Measurements from ENCODE around the gene MOB3A.

Gene MOB3A

DNA sequence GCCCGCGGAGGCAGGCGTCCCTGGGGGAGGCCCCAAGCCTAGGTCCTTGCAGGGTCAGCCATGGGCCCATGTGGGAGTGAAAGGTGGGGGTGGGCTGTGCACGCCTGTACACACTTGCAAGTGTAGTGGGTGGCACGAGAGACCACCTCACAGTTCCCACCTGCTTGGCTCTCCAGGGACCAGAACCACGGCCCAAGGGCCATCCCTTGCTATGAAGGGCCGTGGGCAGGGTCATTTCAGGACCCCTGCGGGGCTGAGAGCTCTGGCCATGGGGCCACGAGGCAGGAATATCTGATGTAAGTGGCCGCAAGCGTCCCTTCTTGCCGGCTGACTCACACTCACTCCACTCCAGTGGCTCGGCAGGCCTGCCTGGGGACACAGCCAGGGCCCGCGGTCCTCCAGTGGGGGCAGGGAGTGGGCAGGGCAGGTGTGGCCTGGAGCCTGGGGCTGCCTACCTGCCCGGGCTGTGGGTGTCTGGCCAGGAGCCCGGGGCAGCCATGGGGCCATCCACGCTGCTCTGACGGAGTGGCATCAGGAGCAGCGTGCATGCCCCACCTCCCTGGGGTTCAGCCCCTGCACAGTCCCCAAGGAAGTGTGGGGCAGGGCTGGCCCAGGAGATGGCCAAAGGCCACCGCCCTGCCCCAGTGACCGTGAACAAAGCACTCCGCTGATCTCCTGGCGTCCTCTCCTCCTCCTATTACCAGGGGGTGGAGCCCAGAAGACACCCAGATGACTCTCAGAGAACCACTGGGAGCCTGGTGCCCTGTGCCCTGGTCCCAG lies 36.5 kb downstream of the MOB3A start:
- no peak for DNase-seq (ENCODE audit: low read depth in 2 of 2)

DNA sequence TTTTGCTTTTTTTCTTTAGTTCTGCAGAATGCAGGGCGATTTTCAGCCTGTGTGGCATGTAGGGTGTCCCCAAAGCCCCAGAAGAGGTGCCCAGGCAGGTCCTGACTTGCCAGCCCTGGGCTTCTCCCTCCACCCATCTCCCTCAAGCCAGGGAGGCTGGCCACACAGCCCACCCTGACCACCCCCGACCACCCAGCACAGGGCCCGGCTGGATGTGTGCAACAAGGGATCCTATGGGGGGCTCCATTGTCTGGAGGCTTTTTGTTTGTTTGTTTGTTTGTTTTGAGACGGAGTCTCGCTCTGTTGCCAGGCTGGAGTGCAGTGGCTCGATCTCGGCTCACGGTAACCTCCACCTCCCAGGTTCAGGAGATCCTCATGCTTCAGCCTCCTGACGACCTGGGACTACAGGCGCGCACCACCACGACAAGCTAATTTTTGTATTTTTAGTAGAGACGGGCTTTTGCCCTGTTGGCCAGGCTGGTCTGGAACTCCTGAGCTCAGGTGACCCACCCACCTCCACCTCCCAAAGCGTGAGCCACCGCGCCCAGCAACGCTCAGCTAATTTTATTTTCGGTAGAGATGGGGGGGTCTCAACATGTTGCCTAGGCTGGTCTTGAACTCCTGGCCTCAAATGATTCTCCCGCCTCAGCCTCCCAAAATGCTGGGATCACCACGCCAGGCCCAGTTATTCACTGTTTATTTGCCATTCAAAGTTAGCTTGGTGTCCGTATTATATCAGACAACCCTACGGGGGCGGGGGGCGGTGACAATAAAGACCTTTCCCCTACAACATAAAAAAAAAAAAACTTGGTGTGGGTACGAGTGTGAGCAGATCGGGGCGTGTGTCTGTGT lies 37.3 kb downstream of the MOB3A start:
- DNase-seq (ENCODE audit: low read depth in 2 of 2) = no peak

DNA sequence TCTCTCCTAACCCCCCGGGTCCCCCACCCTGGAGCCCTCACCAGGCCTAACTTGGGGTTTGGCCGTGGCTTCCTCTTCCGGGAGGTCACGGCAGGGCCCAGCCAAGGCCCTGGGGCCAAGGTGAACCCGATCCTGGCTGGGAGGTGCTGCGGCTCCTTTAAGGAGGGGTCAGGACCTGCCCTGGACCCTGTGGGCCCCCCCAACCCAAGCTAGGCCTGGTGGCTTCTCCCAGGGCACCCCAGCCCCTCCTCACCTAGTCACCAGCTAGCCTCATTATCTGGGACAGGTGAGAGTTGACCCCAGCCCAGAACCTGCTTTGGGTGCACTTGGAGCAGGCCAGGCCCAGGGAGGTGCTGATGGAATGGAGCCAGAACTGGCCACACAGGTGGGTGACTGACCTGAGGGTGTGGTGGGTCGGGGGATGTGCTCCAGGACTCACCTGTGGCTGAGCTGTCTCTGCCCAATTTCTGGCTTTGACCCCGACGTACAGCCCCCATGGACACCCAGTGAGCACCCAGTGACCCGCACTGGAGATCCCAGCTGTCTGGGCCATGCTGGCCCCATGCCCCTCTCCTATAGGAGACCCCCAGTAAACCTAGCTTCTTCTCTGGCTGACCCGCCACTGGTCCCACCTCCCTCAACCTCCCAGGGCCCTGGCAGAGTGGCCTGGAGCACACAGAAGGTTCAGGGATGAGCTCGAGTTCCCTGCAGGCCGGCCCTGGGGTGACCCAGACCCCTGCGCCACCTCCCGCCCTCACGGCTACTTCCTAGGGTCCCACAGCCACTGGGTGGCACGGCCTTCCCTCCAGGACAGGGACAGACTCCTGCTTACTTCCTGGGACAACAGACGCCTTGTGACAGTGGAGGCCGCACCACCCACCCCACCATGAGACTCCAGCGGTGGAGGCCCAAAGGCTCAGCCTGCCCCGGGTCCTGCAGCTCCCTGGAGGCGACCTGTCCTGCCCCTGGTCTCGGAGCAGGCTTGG lies 38.3 kb downstream of the MOB3A start:
- no peak for DNase-seq (ENCODE audit: low read depth in 2 of 2)

DNA sequence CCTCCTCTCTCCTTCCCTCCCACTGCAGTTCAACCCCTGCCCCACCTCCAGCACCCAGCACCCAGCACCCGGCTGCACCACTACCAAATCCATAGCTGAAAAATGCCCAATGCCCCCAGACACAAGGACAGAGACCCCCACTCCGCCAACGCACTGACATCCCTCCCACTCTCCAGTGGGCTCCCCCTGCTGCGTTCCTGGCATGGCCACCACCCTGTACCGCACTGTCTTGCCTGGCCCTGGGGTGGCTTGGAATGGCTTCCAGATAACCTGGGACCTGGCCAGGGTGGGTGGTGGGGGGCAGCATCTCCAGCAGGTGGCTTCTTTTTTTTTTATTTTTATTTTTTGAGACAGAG lies 39.3 kb downstream of the MOB3A start:
- no peak for DNase-seq (ENCODE audit: low read depth in 2 of 2)

DNA sequence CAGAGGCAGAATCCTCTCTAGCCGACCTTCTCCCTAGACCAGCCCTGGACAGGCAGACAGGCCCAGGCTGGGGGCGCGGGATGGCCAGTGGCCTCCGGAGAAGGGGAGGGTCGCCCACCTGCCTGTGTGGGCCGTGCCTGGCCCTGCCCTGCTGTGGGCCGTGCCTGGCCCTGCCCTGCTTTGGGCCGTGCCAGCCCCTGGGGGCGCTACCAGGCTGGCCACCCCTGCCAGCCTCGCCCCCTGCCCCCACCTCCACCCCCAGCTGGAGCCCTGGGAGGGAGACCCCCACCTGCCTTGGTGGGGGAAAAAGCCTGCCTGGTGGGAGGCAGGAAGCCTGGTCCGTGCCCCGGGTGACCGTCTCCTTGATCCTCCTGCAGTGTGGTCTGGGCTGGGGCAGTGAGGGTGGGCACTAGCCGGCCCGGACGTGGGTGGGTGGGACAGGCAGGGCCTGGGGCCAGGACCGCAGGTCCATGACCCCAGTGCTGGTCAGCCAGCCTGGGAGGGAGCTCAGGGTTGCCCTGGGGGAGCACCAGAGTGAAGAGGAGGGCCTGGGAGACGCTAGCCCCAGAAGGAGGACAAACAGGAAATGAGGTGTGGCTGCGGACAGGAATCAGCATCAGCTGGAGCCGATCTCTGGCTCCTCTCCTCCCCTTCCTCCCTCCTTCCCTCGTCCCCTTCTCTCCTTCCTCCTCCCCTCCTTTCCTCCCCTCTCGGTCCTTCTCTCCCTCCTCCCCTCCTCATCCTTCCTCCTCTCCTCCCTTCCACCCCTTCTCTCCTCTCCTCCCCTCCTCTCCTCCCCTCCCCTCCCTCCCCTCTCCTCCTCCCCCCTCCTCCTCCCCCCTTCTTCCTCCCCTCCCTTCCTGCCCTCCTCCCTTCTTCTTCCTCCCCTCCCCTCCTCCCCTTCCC lies 39.9 kb downstream of the MOB3A start:
- no peak for DNase-seq (ENCODE audit: low read depth in 2 of 2)

DNA sequence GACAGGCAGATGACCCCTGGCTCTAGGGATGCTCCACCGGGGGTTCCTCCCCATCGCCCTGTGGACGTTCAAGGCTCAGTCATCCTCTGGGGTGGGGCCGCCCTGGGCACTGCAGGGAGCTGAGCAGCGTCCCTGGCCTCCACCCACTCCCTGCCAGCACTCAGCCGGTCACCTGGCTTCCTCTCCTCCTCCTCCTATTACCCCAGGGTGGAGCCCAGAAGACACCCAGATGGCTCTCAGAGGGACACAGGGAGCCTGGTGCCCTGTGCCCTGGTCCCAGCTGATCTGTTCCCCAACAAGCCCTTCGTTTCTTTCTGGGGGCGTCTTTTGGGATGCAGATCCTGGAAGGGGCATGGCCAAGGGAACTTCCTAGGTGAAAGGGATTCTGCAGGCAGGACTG lies 41.4 kb downstream of the MOB3A start:
- DNase-seq (ENCODE audit: low read depth in 2 of 2) = no peak

DNA sequence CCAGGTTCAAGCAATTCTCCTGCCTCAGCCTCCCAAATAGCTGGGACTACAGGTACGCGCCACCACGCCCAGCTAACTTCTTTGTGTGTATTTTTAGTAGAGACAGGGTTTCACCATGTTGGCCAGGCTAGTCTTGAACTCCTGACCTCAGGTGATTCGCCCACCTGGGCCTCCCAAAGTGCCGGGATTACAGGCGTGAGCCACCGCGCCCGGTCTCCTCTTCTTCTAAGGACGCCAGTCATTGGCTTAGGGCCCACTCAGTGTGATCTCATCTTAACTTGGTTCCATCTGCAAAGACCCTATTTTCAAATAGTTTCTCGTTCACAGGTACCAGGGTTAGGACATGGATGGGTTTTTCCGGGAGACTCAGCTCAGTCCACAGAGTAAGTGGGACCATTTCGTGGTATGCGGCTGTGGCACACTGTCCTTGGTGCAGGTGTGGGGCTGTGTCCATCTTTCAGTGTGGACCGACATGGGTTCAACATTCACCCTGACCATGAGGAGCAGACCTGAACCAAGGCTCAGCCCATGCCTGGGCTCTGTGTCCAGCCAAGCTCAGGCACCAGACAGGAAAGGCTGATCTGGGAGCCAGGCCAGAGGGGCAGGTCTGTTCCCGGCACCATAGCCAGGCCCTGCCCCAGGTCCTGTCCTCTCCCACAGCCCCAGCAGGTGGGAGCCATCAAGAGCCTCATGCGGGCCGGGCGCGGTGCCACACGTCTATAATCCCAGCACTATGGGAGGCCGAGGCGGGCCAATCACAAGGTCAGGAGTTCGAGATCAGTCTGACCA lies 42.3 kb downstream of the MOB3A start:
- no peak for DNase-seq (ENCODE audit: low read depth in 2 of 2)

DNA sequence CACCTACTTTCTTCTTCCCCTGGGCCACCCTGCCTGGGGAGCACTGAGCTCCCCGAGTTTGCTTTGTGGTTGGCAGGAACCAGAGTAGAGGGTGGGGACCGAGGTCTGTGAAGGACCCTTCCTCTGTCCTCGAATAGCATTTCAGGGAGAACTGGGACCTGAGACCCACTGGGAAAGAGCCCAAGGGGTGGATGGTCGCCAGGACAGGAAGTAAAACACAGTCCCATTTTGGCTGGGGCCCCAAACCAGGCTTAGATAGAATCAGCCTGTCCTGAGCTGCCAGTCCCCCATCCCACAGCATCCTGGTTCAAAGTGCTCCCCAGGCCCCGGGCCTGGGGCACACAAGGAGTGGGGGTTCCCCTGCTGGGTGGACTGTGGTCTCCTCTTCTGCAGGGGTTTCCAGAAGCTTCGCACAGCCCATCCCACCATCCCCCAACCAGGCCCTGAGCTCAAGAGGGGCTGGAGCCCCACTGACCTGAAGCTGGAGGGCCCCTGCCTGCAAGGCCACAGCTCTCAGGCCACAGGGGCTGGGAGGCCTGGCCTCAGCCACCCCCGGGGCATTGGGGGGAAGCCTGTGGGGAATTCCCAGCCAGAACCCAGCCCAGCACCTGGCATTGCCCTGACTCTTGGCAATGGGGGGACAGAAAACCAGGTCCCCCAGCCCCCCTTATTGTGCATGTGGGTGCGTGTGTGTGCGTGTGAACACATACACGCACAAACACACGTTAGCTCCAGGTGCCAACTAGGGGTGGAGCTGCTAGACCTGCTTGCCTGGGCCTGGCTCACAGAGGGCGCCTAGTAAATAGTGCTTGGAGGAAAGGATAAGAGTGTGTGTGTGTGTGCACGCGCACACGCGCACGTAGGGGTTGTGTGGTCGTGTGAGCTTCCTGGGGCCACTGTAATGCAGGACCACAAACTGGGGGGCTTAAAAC lies 44.1 kb downstream of the MOB3A start:
- DNase-seq (ENCODE audit: low read depth in 2 of 2) = no peak

DNA sequence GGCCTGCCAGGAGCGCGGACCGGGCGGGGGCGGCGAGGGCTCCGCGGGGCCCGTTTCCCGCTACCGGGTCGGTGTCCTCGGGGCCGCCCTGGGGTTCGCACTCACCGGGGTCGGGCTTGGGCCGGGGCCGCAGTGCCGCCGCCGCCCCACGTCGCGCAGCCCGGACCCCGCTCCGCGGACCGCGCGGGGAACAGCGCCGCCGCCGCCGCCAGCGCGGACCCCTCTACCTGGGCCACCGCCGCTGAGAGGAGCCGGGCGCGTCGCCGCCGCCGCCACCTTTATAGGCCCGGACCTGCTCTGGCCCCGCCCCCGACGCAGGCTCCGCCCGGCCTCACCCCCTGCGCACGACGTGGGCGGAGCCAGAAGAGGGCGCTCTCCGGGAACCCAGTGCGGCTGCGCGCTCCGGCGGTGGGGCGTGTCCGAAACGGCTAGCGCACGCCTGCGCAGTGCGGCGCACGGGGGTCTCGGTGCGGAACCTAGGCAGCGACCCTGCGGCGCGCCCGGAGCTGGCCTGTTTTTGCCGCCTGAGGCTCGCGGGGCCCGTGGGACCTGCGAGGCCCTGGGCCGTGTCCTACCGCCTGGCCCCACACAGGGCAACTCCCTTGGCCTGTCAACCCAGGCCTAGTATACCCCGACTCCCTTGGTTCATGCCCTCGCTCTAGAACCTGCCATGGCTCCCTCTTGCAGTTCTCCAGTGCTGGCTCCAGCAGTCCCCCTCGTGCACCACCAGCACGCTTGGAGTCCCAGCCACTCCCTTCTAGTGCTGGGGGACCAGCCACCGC lies 44.9 kb downstream of the MOB3A start, which contains the start of gene MKNK2:
TSS of gene MKNK2 (minus strand) at position 254 of the 782 bp plus-strand sequence. CDS start 393 bp downstream, outside the sequence.
- DNase-seq (ENCODE audit: low read depth in 2 of 2) = peak; percentile 93 to 95

DNA sequence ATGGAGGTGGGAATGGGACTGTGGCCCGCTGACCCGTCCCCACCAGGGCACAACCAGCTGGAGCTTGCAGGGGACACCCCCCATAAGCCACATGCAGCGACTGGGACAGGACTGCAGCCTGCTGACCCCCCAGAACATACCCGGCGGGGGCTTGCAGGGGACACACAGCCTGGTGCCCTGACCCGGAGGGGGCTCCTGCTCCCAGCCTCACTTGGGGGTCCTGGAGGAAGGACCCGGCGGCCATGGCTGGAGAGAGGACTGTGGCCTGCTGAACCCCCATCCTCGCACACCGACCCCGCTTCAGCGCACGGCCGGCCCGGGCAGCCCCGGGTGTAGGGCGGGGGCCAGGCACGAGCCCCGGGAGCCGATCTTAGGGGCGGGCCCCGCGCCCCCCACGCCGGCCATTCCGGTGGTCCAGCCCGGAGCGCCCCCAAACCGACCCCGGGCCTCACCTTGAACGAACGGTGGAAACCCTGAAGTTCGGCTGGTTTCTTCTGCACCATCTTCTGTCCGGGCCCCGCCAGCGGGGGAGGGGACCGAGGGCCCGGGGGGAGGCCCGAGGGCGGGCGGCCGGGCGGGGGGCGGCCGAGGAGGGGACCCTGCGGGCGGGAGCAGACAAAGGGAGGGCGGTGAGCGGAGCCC lies 45.7 kb downstream of the MOB3A start:
- no peak for DNase-seq (ENCODE audit: low read depth in 2 of 2)

DNA sequence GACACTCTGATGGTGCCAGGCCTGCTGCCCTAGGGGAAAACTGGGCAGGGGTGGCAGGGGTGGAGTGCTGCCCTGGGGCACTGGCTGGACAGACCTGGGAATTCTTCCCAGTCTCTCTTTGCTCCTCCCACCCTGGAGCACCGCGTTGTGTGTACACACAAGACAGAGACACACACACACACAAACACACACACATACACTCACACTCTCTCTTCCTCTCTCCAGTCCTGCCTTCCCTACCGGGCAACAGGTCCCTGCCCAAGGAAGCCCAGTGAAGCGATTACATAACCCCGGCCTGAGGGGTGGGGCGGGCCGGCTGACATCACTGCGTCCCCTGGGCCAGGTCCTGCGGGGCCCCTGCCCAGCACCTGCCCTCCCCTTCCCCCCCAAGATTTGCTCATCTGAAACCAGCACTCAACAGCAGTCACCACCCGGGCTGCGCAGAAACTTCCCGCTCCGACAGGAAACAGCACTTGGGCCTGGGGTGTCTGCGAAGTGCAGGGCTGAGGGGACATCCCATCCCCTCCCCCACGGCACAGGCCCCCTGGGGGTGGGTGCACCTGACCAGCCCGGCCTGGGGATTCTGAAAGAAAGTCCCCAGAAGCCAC lies 46.3 kb downstream of the MOB3A start:
- DNase-seq (ENCODE audit: low read depth in 2 of 2) = no peak

DNA sequence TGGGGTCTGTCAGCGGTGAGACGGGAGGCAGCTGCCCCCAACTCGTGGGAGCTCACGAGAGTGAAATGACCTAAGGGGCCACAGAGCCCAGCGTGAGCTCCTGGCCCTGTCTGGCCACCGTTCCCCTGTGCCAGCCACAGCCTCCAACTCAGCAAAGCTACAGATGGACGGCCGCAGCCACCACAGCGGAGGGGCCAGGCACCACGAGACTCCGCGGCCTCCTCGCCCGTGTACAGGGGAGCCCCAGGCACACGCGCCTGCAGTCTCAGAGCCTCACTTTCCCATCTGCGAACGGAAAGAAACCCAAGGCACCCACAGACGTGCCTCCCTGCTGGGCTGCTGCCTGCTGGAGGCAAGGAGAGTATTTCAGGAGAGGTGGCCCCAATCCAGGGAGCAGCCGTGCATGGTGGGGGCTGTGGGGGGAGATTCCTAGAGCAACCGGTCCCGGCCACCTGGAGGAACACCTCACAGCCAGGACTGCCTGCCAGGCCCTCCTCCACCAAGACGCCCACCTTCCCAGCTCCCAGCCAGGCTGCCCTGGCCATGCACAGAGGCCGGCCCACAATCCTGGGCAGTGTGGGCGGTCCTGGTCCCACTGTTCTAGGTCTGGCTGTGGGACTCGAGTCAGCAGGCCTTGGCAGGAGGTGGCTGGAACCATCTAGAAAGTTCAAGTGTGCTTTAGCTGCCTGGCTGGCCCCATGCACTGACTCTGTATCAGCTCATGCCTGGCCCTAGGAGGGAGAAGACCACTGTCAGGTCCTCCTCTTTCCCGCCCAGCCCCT lies 47.0 kb downstream of the MOB3A start:
- no peak for DNase-seq (ENCODE audit: low read depth in 2 of 2)

DNA sequence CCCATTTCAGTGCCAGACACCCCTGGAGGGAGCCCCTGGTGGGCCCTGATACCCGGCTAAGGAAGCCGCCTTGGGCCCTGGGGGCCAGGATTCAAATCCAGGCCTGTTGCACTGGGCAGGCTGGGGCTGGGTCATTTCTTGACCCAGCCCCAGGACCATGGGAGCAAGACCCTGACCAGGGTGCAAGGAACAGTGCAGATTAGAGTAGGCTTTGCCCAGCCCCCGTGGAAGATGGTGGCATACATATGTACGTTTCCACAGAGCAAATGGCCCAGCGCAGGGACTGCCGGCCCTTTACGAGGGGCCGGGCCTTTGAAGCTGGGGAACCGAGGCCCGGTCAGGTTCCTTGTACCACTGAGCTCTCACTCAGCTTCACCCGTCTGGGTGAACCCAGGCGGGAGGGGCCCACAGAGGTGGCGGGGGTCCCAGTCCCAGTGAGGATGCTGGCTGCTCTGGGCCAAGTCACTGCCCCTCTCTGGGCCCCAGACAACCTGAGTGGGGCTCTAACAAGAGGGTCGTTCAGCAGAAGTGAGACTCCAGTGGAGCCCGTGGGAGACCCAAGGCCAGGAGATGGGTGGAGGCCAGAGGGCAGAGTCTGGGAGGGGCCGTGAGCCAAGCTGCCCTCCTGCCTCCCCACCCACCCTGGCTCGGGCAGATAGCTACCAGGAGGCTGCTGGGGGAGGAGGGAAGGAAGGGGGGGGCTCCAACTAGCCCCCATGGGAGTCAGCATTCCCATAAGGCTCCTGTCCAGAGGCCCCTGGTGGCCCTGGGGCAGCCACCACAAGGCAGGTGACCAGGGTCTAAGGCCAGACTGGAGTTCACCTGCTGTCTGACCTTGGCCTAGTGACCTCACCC lies 47.8 kb downstream of the MOB3A start:
- no peak for DNase-seq (ENCODE audit: low read depth in 2 of 2)

DNA sequence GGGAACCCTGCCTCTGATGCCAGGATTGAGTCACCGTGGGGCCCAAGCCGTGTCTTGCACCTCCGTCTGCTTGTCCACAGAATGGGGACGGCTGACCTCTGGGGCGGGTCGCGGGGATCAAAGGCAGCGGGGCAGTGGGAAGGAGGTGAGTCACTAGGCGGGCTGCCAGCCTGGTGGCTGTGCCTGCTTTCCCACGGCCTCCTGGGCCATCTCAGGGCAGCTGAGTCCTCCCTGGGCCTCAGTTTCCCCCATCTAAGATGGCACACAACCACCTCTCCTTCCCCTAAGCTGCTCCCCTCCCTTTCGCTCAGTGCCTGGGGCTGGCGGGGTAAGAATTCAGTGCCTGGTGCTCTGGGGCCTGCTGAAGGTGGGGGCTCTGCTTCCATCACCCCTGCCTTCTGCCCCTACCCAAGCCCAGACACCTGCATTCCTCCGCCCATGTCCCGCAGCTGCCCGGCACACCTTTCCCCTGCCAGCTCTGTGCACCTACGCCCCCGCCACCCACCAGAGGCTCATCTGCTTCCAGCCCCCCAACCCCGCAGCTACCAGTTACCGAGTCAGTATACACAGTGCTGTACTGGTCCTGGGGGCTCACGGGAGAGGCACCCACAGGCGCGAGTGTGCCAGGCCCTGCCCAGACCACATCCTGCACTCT lies 48.5 kb downstream of the MOB3A start:
- no peak for DNase-seq (ENCODE audit: low read depth in 2 of 2)

DNA sequence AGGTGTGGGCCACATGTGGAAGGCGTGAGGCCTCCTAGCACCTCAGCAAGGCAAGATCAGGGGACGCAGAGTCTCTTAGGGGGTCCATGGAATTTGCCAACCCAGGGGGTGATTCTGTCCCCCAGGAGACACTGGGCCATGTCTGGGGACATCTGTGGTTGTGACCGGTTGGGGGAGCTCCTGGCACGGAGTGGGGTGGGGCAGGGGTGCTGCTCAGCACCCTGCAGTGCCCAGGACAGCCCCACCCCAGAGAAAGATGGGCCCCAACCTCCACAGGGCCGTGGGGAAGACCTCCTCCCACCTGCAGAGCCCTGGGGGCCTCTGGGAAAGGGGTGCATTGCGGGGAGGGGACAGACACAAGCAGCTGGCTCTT lies 49.1 kb downstream of the MOB3A start:
- DNase-seq (ENCODE audit: low read depth in 2 of 2) = no peak
